Activated CD8-positive, alpha-beta memory T cell treated with anti-CD3 and anti-CD28 coated beads, Interleukin-2, amount 10 ng/mL, durations not matched to agents 7 days and 5 days (primary cell): Measurements from ENCODE around the gene ADGRV1. TPM values are rescaled to one million over a fixed set of nuclear protein-coding genes. Genes with fewer than 3 reads are reported as not detected.

Experiments
- ATAC-seq: fragments of 150-1000 bp; cut with Tn5 transposase; one replicate; pipeline ENCODE4 v1.10.0; 2021; ENCODE audit warnings: moderate library complexity
- CTCF ChIA-PET: fragments of 350-600 bp; sonication (Branson Sonifier 250); formaldehyde crosslinking; loops from one replicate; lab custom pipeline; 2021; ENCODE audit warnings: antibody characterized with exemption; lab: Charles Lee
- DNase-seq: peaks from one replicate; pipeline ENCODE4 v3.0.0-alpha.2; 2020
- H3K27ac Mint-ChIP-seq: one replicate; pipeline ENCODE4 v1.8.0; 2021; ENCODE audit warnings: mild to moderate bottlenecking, mixed read lengths
- H3K27me3 Mint-ChIP-seq: one replicate; pipeline ENCODE4 v1.8.0; 2021; ENCODE audit warnings: mixed read lengths
- H3K36me3 Mint-ChIP-seq: one replicate; pipeline ENCODE4 v1.8.0; 2021; ENCODE audit warnings: mild to moderate bottlenecking, mixed read lengths
- H3K4me1 Mint-ChIP-seq: one replicate; pipeline ENCODE4 v1.8.0; 2021; ENCODE audit warnings: mixed read lengths
- H3K4me3 Mint-ChIP-seq: one replicate; pipeline ENCODE4 v1.8.0; 2021; ENCODE audit warnings: mild to moderate bottlenecking, moderate library complexity, mixed read lengths
- H3K9me3 Mint-ChIP-seq: one replicate; pipeline ENCODE4 v1.8.0; 2022; ENCODE audit warnings: low read depth, mixed read lengths
- total RNA-seq, 2 experiments: library from RNA; stranded (reverse); gene quantifications; one replicate each; pipeline ENCODE4 v1.2.3, GENCODE V29; 2021

Gene ADGRV1
- total RNA-seq, 2 experiments from 2014 or later, result 0.18 TPM; not detected in 1

DNA sequence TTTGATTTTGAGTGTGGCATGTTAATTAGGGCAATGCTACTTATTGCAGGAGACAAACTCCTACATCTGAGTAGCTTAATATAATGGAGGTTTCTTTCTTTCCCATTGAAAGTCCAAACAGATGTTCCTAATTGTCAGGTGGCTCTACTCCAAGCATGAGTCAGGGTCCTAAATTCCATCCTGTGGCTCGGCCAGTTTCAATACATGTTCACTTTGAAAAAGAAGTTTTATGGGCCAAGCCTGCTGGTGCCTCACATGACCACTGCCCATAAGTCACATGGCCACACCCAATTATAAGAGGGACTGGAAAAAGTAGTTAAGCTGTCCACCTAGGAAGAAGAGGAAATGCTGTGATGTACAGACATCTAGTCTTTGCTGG, 654.1 kb downstream of the ADGRV1 start:
- Mint-ChIP-seq H3K4me1 (no peaks in the 10 kb centered on the region), H3K9me3 (no peaks in the 10 kb centered on the region), H3K27ac (no peak overlapping the region), H3K36me3 (no peaks in the 10 kb centered on the region), H3K27me3 (peaks cover 7% of the 10 kb centered on the region), H3K4me3 (no peak overlapping the region)
- no peak for ATAC-seq
- CTCF ChIA-PET, result interaction anchor here (1.2 kb wide), 1 partner anchor 173 kb away, joined by 3 read pairs; no protein-coding TSS in a partner anchor
- DNase-seq, result no peak

Other genes starting within 250 kb of the ADGRV1 start
- gene CETN3, start 149.0 kb upstream of the ADGRV1 start, total RNA-seq, result 10 to 100 TPM; 28.0 TPM
- gene MBLAC2, start 84.0 kb upstream of the ADGRV1 start, total RNA-seq, result 1 to 10 TPM; 4.7 to 6.0 TPM
- 10 to 100 TPM in 1 of 2 experiments, 1 to 10 TPM in 1; 8.6 to 10.4 TPM for gene POLR3G, start 83.9 kb upstream of the ADGRV1 start, total RNA-seq
- 10 to 100 TPM; 15.5 to 16.8 TPM for gene LYSMD3, start 29.2 kb upstream of the ADGRV1 start, total RNA-seq